SK-MEL-5 (cell line): ENCODE data around the gene EMC8. TPM values are rescaled to one million over a fixed set of nuclear protein-coding genes. Genes with fewer than 3 reads are reported as not detected.
A peak's percentile ranks its signal among the peaks of the same experiment; 100 is the strongest.
"Not testable (repeated sequence)": the region's sequence is repeated elsewhere in the genome, so short reads cannot be mapped to it uniquely, and the experiment has no call there.

Source experiments
- DNase-seq: peaks from one replicate; pipeline ENCODE4 v3.0.0-alpha.2; 2016; ENCODE audit warnings: low read depth, low spot score
- in situ Hi-C: cut with HindIII; loops from 2 replicates; pipeline ENCODE4 v1.10.0; 2016; ENCODE audit warnings: low sequenced_read_pairs, high pct_unique_total_duplicates, low pct_unique_long_range_greater_than_20kb
- total RNA-seq: library from RNA; depleted of rRNA; stranded (reverse); fragments of >200 nt; shearing (Covaris generic); gene quantifications from 2 replicates; pipeline ENCODE4 v1.2.3, GENCODE V29; 2014

Gene EMC8
- total RNA-seq, 1 experiment from 2014 or later: 32.9 TPM

DNA sequence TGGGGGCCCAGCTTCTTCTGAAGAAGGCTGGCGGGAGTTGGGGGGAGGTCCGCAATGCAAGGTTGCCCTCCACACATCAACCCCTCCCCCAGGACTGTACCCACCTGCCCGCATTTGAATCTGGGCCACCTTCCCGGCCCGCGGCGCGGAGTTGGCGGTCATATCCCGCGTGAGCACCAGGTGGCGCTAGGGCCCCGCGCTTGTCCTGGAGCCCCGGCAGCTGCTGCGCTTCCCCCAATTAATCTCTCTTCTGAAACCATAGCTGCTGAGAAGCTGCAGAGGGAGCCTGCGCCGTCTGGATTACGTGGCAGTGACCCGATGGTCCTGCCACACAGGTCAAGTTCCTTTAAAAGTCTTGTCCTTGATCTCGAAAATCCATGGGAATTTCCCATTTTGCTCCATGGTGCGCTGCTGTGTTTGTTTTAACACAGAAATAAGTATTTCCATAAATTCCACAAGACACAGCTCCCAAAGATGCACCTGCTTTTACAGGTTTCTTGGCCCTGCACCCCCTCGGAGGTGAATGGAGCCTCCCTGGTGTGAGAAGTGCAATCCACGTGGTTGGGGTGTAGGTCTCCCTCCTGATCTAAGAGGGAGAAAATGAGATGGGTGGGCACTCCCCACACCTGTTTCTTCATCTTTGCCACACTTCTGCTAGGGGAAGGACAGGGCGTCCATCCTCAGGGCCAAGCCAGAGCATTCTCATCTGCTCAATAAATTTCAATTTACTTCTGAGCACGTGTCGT lies 22.2 kb upstream of the EMC8 start:
- in situ Hi-C loops: no loop called here
- peak; percentile 75 for DNase-seq

DNA sequence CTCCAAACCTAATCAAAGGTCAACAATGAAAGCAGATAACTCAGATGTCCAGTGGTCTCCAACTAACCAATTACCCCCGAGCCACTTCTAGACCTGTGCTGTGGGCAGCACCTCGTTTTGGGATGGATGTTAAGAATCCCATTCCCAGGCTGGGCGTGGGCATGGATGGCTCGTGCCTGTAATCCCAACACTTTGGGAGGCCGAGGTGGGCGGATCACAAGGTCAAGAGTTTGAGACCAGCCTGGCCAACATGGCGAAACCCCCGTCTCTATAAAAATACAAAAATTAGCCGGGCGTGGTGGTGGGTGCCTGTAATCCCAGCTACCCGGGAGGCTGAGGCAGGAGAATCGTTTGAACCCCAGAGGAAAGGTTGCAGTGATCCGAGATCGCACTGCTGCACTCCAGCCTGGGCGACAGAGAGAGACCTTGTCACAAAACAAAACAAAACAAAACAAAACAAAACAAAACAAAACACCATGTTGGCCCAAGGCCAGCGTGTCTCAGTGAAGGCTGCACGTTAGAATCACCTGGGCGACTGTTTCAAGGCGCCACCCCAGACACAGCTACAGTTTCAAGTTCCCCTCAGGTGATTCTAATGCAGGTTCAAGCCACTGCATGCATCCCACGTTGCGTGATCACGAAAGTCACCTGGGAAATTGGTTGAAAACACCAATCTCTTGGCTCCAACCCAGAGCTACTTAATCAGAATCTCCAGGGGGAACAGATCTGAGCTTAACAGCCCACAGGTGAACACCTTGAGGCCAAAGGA lies 21.4 kb upstream of the EMC8 start:
- no peak for DNase-seq
- in situ Hi-C loops: no loop called here

GRCh38 chr16:85819771-85820170 lies 20.4 kb upstream of the EMC8 start:
- DNase-seq: no peak
- in situ Hi-C loops: no loop called here

DNA sequence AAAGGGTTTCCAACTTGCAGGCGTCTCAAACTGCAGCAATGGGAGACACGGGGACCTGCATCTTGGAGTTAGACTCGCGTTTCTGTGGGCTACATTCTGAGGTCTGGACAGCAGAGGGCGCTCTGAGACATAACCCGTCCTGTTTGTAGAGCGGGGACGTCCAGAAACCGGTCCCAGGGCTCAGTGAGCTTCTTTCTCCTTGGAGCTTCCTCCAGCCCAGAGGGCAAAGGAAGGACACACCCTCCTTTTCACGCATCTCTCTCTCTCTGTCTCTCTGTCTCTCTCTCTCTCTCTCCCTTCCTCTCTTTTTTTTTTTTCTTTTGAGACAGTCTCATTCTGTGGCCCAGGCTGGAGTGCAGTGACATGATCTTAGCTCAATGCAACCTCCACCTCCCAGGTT lies 19.9 kb upstream of the EMC8 start:
- in situ Hi-C loops: no loop called here
- DNase-seq: peak; percentile 88

DNA sequence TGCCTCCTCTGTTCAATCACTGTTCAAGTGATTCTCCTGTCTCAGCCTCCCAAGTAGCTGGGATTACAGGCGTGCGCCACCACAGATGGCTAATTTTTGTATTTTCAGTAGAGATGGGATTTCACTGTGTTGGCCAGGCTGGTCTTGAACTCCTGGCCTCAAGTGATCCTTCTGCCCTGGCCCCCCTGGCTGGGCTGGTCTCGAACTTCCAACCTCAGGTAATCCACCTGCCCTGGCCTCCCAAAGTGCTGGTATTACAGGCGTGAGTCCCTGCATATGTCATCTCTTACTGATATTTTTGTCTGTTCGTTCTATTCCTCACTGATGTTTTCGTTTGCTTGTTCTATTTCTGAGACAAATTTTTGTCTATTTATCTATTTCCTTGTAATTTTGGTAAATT lies 17.9 kb upstream of the EMC8 start:
- in situ Hi-C loops, DNase-seq: not testable (repeated sequence)

DNA sequence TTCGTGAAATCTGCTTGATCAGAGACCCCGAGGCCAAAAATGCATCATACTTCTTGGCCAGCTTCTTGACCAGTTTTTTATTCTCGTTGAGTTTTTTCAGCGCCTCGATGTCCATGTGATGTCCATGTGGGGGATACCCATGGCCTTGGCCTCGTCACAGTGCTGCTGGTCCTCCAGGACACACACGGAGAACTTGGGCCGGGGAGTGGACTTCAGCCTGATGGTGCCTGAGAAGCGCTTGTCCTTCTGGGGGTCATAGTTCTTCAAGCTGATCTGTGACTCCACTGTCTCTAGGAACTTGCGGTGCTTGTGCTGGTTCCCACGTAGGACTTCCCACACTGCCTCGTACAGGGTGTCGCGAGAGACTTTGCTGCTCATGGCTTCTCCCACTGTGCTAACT lies 16.8 kb upstream of the EMC8 start:
- DNase-seq: no peak
- in situ Hi-C loops: no loop called here

DNA sequence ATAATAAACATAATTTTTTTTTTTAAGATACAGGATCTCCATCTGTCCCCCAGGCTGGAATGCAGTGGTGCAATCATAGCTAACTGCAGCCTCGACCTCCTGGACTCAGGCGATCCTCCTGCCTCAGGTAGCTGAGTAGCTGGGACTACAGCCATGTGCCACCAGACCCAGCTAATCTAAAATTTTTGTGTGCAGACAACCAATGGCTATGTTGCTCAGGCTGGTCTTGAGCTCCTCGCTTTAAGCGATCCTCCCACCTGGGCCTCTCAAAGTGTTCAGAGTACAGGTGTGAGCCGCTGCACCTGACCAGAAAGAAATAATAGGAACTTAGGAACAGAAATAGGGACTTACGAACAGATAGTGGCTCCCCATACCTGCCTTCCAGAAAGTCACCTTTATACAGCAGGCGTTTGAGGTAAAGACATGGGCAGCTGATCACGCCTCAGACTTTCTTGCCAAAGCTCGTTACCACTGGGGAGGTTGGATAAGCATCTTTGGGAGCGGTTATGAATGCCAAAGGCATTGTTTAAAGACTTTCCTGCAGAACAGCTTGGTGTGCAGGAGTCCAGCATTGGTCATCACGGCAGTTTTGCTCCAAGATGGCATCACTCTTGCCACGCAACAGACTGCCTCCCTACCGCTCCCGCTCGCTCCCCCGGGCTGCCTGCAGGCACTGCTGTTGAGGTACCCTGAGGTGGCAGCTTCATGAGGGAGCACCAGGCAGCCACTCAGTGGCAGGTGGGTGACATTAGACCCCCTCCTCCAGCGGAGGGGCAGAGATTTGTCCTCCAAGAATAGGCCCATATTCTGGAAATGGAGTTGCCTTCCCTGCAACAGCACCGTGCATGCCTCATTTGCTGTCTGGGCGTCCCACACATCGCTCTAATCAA lies 13.7 kb upstream of the EMC8 start:
- no peak for DNase-seq
- in situ Hi-C loops: no loop called here

DNA sequence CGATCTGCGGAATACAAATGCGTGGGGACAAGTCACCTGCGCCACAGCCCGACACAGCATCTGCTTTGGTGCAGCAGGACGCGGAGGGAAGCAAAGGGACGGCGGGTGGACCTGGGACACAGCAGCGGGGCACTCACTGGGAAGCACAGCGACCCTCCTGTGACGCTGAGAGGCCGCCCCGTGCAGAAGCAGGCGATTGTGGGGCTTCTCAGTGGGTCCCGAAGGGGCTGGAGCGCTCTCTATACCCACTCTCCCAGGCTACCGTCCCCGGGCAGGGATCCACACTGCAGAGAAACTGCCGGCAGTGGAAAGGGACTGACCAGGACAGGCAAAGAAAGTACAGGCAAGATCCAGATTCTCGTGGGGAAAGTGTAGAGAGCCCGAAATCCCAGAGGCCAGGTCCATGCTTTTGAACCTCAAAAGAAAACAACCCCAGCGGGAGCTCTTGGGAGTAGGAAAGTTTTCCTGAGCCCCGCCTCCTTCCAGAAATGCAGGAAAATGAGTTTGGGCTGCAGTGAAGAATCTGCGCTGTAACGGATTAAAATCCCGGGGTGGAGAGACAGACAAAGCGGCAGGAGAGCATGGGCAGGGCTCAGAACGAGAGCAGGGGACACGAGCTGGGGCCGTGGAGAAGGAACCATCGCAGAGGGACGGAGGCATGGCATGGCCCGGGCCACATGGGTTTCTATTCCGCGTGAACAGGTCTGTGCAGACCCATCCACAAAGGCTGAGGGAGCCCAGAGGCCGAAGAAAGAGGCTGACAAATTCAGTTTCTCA lies 12.9 kb upstream of the EMC8 start:
- in situ Hi-C loops: no loop called here
- DNase-seq: no peak

- DNase-seq: no peak
- in situ Hi-C loops: no loop called here
Observed at GRCh38 chr16:85810742-85811115, 11.4 kb upstream of the EMC8 start.

DNA sequence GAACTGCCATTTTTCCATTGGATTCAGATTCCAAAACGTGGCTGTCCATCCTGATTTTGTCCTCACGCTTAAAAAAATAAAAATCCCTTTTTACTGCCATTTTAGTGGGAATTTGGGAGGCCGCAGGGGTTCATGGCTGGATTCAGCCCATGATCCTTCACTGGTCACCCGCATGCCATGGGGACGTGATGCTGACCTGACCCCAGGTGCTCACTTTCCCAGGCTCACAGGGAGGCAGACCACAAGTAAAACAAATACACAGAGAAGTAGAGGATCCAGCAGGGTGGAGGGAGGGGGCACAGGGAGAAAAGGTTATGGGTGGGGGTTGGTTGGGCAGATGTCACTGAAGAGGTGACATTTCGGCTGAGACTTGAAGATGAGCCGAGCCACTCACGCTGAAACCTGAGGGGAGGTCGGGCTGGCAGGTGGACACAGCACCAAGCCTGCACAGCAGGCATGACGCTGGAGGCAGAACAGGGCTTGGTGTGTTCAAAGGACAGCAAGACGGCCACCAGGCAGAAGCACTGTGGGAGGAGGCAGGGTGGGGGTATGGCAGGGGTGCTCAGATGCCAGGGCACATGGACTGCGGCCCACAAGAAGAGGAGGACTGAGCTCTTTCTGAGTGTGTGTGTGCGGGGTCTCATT lies 10.9 kb upstream of the EMC8 start:
- in situ Hi-C loops: no loop called here
- no peak for DNase-seq

GRCh38 chr16:85809645-85810044 lies 10.3 kb upstream of the EMC8 start:
- in situ Hi-C loops: no loop called here
- no peak for DNase-seq

GRCh38 chr16:85808926-85809325 lies 9.6 kb upstream of the EMC8 start:
- in situ Hi-C loops: no loop called here
- no peak for DNase-seq

DNA sequence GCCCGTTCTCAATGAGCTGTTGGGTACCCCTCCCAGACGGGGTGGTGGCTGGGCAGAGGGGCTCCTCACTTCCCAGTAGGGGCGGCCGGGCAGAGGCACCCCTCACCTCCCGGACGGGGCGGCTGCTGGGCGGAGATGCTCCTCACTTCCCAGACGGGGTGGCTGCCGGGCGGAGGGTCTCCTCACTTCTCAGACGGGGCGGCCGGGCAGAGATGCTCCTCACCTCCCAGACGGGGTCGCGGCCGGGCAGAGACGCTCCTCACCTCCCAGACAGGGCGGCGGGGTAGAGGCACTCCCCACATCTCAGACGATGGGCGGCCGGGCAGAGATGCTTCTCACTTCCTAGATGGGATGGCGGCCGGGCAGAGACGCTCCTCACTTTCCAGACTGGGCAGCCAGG lies 8.8 kb upstream of the EMC8 start:
- in situ Hi-C loops, DNase-seq: not testable (repeated sequence)

GRCh38 chr16:85807340-85807739 lies 8.0 kb upstream of the EMC8 start:
- DNase-seq, in situ Hi-C loops: not testable (repeated sequence)

- DNase-seq: no peak
- in situ Hi-C loops: no loop called here
Observed at GRCh38 chr16:85806539-85806938, 7.2 kb upstream of the EMC8 start.

GRCh38 chr16:85805442-85806045 lies 6.2 kb upstream of the EMC8 start:
- DNase-seq: no peak
- in situ Hi-C loops: no loop called here

DNA sequence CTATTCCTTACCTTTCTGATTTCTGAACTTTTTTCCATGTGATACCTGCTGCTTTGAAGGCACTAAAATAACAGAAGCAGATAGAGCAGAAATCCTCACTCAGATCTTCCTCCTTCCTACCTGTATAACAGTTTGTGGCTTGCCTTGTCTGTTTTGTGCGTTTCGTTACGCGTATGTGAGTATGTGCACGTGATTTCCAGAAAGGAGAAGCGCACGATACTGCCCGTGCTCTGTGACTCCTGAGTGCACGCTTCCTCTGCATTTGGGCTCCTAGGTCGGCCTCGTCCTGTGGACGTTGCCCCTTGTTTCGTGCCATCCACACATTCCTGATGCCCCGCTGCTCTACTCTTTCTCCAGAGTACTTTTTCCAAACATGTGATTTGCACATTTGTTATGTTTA lies 4.2 kb upstream of the EMC8 start:
- no peak for DNase-seq

More for the DNA sequence above, 4.2 kb upstream of the EMC8 start:
- in situ Hi-C loops: no loop called here
